Heart right ventricle (tissue), 16 donors: Measurements from ENCODE around the gene FMO1. TPM values are rescaled to one million over a fixed set of nuclear protein-coding genes. Genes with fewer than 3 reads are reported as not detected.

Source experiments
- ATAC-seq, 8 donors: fragments of 200-7000 bp; cut with Tn5 transposase; one replicate each; pipeline ENCODE4 v1.9.1; 2020; ENCODE audit warnings: mild to moderate bottlenecking in 8 of 8, moderate library complexity in 8 of 8, moderate number of reproducible peaks in 1 of 8
- DNase-seq, 2 donors: peaks; one replicate each; pipeline ENCODE4 v3.0.0-alpha.2; 2020
- H3K27ac ChIP-seq, 10 donors: fragments of 200-600 bp; sonication (generic) in 2 of 10; one replicate each; pipeline versions ENCODE4 v1.5.0 to v1.8.0; 2020 to 2022; ENCODE audit warnings: mild to moderate bottlenecking in 3 of 10
- H3K27me3 ChIP-seq, 7 donors: fragments of 200-600 bp; one replicate each; pipeline ENCODE4 v1.8.0; 2021 to 2022; ENCODE audit warnings: mild to moderate bottlenecking in 2 of 7
- H3K36me3 ChIP-seq, 9 donors: fragments of 200-600 bp; sonication (generic) in 1 of 9; one replicate each; pipeline versions ENCODE4 v1.5.0 to v1.8.0; 2020 to 2022; ENCODE audit warnings: mild to moderate bottlenecking in 2 of 9
- H3K4me1 ChIP-seq, 9 donors: fragments of 200-600 bp; sonication (generic) in 1 of 9; one replicate each; pipeline versions ENCODE4 v1.5.0 to v1.8.0; 2020 to 2022; ENCODE audit warnings: mild to moderate bottlenecking in 4 of 9
- H3K4me3 ChIP-seq, 10 donors: fragments of 200-600 bp; sonication (generic) in 2 of 10; one replicate each; pipeline versions ENCODE4 v1.5.0 to v1.8.0; 2020 to 2022; ENCODE audit warnings: mild to moderate bottlenecking in 7 of 10, moderate library complexity in 2 of 10
- H3K9me3 ChIP-seq, 11 donors: fragments of 200-600 bp in 10 of 11; sonication (generic) in 2 of 11; one replicate each; pipeline versions ENCODE4 v1.5.0 to v1.8.0; 2013 to 2022; ENCODE audit warnings: mild to moderate bottlenecking in 2 of 11, control low read depth in 1 of 11, moderate library complexity in 1 of 11
- WGBS, 2 donors: extraction: QIAGEN DNeasy Blood & Tissue Kit; methylation state at CpG; one replicate each; pipeline ENCODE4 v1.1.7; 2013; ENCODE audit warnings: inconsistent platforms in 1 of 2; 5-methylcytosine and 5-hydroxymethylcytosine counted together
- intact Hi-C, 10 donors: fragments of 100-400 bp; cut with DNase I; formaldehyde crosslinking; loops; one replicate each; pipeline versions ENCODE4 v1.11.1 to v1.14.2; 2022
- polyA plus RNA-seq, 2 donors: library from polyadenylated mRNA; stranded (reverse); fragments of 200-250 nt; gene quantifications; one replicate each; pipeline ENCODE4 v1.2.3, GENCODE V29; 2013
- total RNA-seq, 10 donors: library from RNA; stranded (reverse); fragmentation: NEBNext Ultra II Directional in 3 of 10; extraction: Animal tissue kit (Norgen Biotek cat#: 25700) in 3 of 10; gene quantifications; one replicate each; pipeline versions ENCODE4 v1.2.1 to v1.2.4, GENCODE V29; 2021 to 2023
- TF ChIP-seq, protein P1 (sequence below), 9 donors: fragments of 200-600 bp; sonication (generic) in 2 of 9; IDR thresholded peaks; one replicate each; pipeline versions ENCODE4 v1.5.0 to v1.8.0; 2021 to 2022; ENCODE audit warnings: antibody characterized with exemption in 9 of 9, mild to moderate bottlenecking in 5 of 9, moderate library complexity in 1 of 9
- donor health status: Arrhythmogenic right ventricular cardiomyopathy.
- donor health status: ischemic (EF 13 %, LVEDD 7.1; RV severe dilation, severe dysfunction).
- donor health status: healthy with polysubstance abuse.
- donor health status: DM: no; HTN: yes; CAD: no.
- donor health status: DM: no; HTN: no; CAD: no.
- donor health status: ischemic (EF 25% LVEDD 6.9; RV normal size, moderate dysfunction).
- donor health status: ischemic (EF 25% LVEDD 5.7; RV mildly dilated, moderate dysfunction).
- donor health status: healthy.
- donor health status: DM: yes; HTN: yes; CAD: no.
- donor health status: Ischemic cardiomyopathy.
- donor health status: ischemic (EF 35%, LVEDD 5.7; RV mildly dilated, moderate dysfunction).
- donor health status: nonischemic (EF 11% LVEDD 7.7; RV severe dilation, severe dysfunction).
- donor health status: DM: yes; HTN: yes; CAD: no.
- donor health status: PGD.
- donor health status: ischemic (EF 29% LVEDD 5.4; RV normal size, mild dysfunction).
- donor health status: nonischemic (EF 23%, LVEDD 6.1; RV moderate dilation, normal function).

The FMO1 gene
- total and polyA plus RNA-seq, 12 donors, result 0.15 to 7.8 (median 0.64) TPM; not detected in 3

GRCh38 chr1:171279234-171279633 is 30.9 kb downstream of the FMO1 start:
- 85 to 90% methylated on average over 2 of the region's 2 CpGs for WGBS, 2 donors
- TF ChIP-seq, protein P1, sequence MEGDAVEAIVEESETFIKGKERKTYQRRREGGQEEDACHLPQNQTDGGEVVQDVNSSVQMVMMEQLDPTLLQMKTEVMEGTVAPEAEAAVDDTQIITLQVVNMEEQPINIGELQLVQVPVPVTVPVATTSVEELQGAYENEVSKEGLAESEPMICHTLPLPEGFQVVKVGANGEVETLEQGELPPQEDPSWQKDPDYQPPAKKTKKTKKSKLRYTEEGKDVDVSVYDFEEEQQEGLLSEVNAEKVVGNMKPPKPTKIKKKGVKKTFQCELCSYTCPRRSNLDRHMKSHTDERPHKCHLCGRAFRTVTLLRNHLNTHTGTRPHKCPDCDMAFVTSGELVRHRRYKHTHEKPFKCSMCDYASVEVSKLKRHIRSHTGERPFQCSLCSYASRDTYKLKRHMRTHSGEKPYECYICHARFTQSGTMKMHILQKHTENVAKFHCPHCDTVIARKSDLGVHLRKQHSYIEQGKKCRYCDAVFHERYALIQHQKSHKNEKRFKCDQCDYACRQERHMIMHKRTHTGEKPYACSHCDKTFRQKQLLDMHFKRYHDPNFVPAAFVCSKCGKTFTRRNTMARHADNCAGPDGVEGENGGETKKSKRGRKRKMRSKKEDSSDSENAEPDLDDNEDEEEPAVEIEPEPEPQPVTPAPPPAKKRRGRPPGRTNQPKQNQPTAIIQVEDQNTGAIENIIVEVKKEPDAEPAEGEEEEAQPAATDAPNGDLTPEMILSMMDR (IDR thresholded peaks at IDR 0.05), result no peak
- no peaks in the 10 kb centered on the region for H3K4me1 ChIP-seq
- no peak overlapping the region for H3K4me3 ChIP-seq
- H3K27ac ChIP-seq, result no peak overlapping the region
- intact Hi-C loops, result no loop called here
- H3K36me3 ChIP-seq, result no peaks in the 10 kb centered on the region
- DNase-seq (no peak), ATAC-seq (no peak)
- no peaks in the 10 kb centered on the region for H3K9me3 ChIP-seq
- no peaks in the 10 kb centered on the region for H3K27me3 ChIP-seq

- no peak overlapping the region for H3K27ac ChIP-seq
- no peaks in the 10 kb centered on the region for H3K4me1 ChIP-seq
- no peaks in the 10 kb centered on the region for H3K36me3 ChIP-seq
- H3K9me3 ChIP-seq, result no peaks in the 10 kb centered on the region
- no peak for ATAC-seq
- intact Hi-C loops, result no loop called here
- TF ChIP-seq, protein P1 (IDR thresholded peaks at IDR 0.05), result no peak
- no peak for DNase-seq
- no peaks in the 10 kb centered on the region for H3K27me3 ChIP-seq
- H3K4me3 ChIP-seq, result no peak overlapping the region
- 73 to 74% methylated on average over 3 of the region's 3 CpGs for WGBS, 2 donors
These were observed 31.4 kb downstream of the FMO1 start for GRCh38 chr1:171279678-171280077.

DNA sequence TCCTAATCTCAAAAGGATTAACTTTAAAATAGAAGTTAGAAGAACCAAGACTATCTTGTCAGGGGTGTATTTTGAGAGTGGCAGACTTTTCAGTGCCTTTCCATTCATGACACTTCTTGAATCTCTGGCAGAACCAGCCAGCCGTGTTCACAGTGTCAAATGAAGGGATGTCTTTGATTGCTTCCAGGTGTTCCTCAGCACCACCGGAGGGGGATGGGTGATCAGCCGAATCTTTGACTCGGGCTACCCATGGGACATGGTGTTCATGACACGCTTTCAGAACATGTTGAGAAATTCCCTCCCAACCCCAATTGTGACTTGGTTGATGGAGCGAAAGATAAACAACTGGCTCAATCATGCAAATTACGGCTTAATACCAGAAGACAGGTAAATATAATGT is 32.3 kb downstream of the FMO1 start:
- 85 to 88% methylated on average over 7 of the region's 7 CpGs for WGBS, 2 donors
- DNase-seq (no peak), ATAC-seq (no peak)
- TF ChIP-seq, protein P1 (IDR thresholded peaks at IDR 0.05), result no peak
- Histone ChIP-seq H3K4me3 (no peak overlapping the region), H3K9me3 (no peaks in the 10 kb centered on the region), H3K4me1 (no peaks in the 10 kb centered on the region), H3K27ac (no peak overlapping the region), H3K27me3 (no peaks in the 10 kb centered on the region), H3K36me3 (no peaks in the 10 kb centered on the region)
- intact Hi-C loops, result no loop called here

DNA sequence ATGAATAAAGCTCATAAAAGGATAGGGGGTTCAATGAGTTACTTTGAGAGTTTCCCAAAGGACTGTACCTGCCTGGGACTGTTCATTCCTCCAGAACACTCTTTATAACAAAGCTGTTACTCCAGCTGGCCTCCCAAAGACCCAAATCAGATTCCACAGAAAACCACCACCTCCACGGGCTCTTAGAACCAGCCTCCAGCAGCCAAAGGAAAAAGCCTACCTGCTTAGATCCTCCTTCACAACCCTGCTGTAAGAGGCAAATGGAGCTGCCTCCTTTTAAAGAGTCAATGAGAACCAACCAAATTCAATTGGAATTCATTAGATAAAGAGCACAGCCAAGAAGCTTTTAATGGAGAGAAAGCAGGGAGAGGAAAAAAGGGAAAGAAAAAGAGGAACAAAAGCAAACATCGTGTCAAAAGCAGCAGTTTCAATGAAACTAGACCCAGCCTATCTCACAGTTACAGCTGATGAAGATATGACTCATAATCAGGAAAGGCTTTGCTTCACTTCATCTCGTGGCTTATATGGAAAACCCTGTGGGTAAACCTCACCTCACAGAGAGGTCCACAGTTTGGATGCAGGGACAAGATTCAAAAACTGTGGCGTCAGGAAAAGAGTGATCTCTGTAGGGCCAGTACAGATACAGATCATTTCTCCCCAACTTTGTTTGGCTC is 37.9 kb downstream of the FMO1 start:
- DNase-seq (no peak), ATAC-seq (no peak)
- TF ChIP-seq, protein P1 (IDR thresholded peaks at IDR 0.05), result no peak
- H3K4me1 ChIP-seq, result no peaks in the 10 kb centered on the region
- no peaks in the 10 kb centered on the region for H3K9me3 ChIP-seq
- no peak overlapping the region for H3K27ac ChIP-seq
- H3K27me3 ChIP-seq, result no peaks in the 10 kb centered on the region
- intact Hi-C loops, result no loop called here
- no peaks in the 10 kb centered on the region for H3K36me3 ChIP-seq
- 56 to 57% methylated on average over 4 of the region's 4 CpGs for WGBS, 2 donors
- H3K4me3 ChIP-seq, result no peak overlapping the region
